Prostate gland (tissue), 2 donors: ENCODE data around the gene ARPC1A. TPM values are rescaled to one million over a fixed set of nuclear protein-coding genes. Genes with fewer than 3 reads are reported as not detected.
"Not testable (repeated sequence)": the region's sequence is repeated elsewhere in the genome, so short reads cannot be mapped to it uniquely, and the experiment has no call there.

Source experiments
- DNase-seq: peaks from one replicate; pipeline ENCODE4 v3.0.0-alpha.2; 2019; ENCODE audit warnings: low spot score
- H3K27ac ChIP-seq, 2 donors: fragments of 200-600 bp; sonication (generic); 2 replicates each; pipeline ENCODE4 v1.5.1; 2017 to 2019
- H3K27me3 ChIP-seq: fragments of 200-600 bp; sonication (generic); replicated peaks from 2 replicates; pipeline ENCODE4 v1.5.1; 2019; ENCODE audit not compliant: insufficient read depth
- H3K36me3 ChIP-seq, 2 donors: fragments of 200-600 bp; sonication (generic); 1 replicate in 1 of 2; 2 replicates in 1 of 2; pipeline versions ENCODE4 v1.5.1 to v1.8.1; 2017 to 2019
- H3K4me1 ChIP-seq: fragments of 200-600 bp; sonication (generic); replicated peaks from 2 replicates; pipeline ENCODE4 v1.5.1; 2019
- H3K4me3 ChIP-seq, 2 donors: fragments of 200-600 bp; sonication (generic); 2 replicates each; pipeline ENCODE4 v1.5.1; 2017 to 2019
- H3K9me3 ChIP-seq: fragments of 200-600 bp; sonication (generic); 2 replicates; pipeline ENCODE4 v1.5.1; 2017
- POLR2A ChIP-seq: fragments of 450-650 bp; IDR thresholded peaks from one replicate; pipeline ENCODE4 v1.6.1; 2016; ENCODE audit warnings: antibody characterized with exemption, mild to moderate bottlenecking
- POLR2AphosphoS5 ChIP-seq: sonication (generic); formaldehyde crosslinking; IDR thresholded peaks from one replicate; pipeline ENCODE4 v1.6.1; 2017; ENCODE audit warnings: antibody characterized with exemption
- WGBS: methylation state at CpG from one replicate; pipeline ENCODE4 v1.1.5; 2018; 5-methylcytosine and 5-hydroxymethylcytosine counted together
- intact Hi-C: fragments of 100-400 bp; cut with DNase I; formaldehyde crosslinking; loops from one replicate; pipeline ENCODE4 v1.14.2; 2022
- total RNA-seq, 2 donors: library from RNA; depleted of rRNA; stranded (reverse); fragments of >200 nt; gene quantifications; one replicate each; pipeline ENCODE4 v1.1.0, GENCODE V29; 2016
- TF ChIP-seq, protein P1 (sequence below), 4 experiments: fragments of 200-600 bp in 2 of 4; fragments of 450-650 bp in 2 of 4; sonication (generic) in 2 of 4; IDR thresholded peaks; 1 replicate in 3 of 4; 2 replicates in 1 of 4; pipeline ENCODE4 v1.5.1; 2016 to 2019; ENCODE audit warnings: antibody characterized with exemption in 4 of 4, mild to moderate bottlenecking in 2 of 4, moderate library complexity in 2 of 4

The ARPC1A gene
- total RNA-seq, 2 donors from 2014 or later: 119 to 136 TPM

DNA sequence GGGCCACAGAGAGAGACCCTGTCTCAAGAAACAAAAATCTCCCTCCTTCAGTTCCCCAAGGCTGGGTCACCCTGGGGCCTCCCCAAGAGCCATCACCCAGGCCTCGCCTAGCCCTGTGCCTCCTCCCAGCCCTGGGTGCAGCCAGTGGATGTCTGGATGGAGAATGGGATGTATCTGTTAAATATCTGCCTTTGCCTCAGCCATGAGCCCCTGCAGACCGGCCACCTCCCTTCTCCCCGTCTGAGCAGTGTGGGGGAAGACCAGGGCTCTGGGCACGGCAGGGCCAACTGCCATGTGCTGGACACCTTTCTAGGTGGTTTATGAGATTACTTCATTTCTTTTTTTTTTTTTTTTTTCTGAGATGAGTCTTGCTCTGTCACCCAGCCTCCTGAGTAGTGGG, 58.8 kb downstream of the ARPC1A start:
- no peaks in the 10 kb centered on the region for H3K27me3 ChIP-seq
- H3K4me1 ChIP-seq: no peaks in the 10 kb centered on the region
- DNase-seq: no peak
- H3K9me3 ChIP-seq: no peaks in the 10 kb centered on the region
- WGBS: 89% methylated on average over 4 of the region's 4 CpGs
- H3K36me3 ChIP-seq: peaks cover 0 to 6% of the 10 kb centered on the region in 2 donors
- intact Hi-C loops: no loop called here
- no peak overlapping the region for H3K4me3 ChIP-seq
- no peak overlapping the region for H3K27ac ChIP-seq
- TF ChIP-seq, protein P1, sequence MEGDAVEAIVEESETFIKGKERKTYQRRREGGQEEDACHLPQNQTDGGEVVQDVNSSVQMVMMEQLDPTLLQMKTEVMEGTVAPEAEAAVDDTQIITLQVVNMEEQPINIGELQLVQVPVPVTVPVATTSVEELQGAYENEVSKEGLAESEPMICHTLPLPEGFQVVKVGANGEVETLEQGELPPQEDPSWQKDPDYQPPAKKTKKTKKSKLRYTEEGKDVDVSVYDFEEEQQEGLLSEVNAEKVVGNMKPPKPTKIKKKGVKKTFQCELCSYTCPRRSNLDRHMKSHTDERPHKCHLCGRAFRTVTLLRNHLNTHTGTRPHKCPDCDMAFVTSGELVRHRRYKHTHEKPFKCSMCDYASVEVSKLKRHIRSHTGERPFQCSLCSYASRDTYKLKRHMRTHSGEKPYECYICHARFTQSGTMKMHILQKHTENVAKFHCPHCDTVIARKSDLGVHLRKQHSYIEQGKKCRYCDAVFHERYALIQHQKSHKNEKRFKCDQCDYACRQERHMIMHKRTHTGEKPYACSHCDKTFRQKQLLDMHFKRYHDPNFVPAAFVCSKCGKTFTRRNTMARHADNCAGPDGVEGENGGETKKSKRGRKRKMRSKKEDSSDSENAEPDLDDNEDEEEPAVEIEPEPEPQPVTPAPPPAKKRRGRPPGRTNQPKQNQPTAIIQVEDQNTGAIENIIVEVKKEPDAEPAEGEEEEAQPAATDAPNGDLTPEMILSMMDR (IDR thresholded peaks at IDR 0.05): no peak
- TF ChIP-seq POLR2AphosphoS5 (no peak), POLR2A (no peak)

DNA sequence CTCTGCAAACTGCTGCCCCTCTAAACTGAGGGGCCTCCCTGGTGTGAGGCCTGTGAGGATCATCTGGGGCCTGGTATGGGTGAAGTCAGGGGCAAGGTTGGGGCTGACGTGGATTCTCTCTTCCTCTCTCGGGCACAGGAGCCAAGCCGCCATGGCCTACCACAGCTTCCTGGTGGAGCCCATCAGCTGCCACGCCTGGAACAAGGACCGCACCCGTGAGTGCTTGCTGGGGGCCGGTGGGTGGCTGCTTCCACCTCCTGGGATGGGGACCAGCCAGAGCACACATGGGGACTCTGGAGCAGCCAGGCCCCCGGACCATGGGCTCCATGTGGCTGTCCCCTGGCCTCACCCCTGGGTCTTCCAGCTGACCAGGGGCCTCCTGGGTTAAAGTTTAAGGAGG, 59.9 kb downstream of the ARPC1A start:
- no peaks in the 10 kb centered on the region for H3K9me3 ChIP-seq
- intact Hi-C loops: no loop called here
- no peak for DNase-seq
- H3K4me1 ChIP-seq: no peaks in the 10 kb centered on the region
- no peak overlapping the region for H3K4me3 ChIP-seq
- H3K27me3 ChIP-seq: no peaks in the 10 kb centered on the region
- H3K27ac ChIP-seq: no peak overlapping the region
- TF ChIP-seq, protein P1 (IDR thresholded peaks at IDR 0.05): no peak
- no peak for TF ChIP-seq POLR2A
- TF ChIP-seq POLR2AphosphoS5: no peak
- WGBS: 82% methylated on average over 6 of the region's 8 CpGs
- H3K36me3 ChIP-seq: peaks cover 0 to 6% of the 10 kb centered on the region in 2 donors

DNA sequence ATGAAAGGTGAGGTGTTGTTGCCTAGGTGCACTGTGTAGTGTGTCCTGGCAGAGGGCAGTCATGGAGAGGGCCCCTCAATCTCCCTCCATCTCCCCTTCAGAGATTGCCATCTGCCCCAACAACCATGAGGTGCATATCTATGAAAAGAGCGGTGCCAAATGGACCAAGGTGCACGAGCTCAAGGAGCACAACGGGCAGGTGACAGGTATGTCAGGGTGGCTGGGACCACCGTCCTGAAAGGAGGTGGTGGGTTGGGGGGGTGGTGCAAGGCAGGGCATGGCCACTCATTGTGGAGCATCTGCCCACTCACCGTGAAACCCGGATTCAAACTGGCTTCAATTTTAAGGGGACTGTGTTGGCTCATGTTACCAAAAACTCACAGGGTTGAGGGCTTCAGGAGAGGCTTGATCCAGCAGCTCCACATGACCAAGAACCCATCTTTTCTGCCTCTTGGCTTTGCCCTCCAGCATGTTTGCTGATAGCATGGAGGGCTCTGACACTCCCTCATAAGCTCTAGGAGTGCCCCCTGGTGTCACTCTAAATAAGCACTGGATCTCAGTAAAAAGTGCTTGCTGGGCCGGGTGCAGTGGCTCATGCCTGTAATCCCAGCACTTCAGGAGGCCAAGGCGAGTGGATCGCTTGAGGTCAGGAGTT, 61.0 kb downstream of the ARPC1A start:
- no peaks in the 10 kb centered on the region for H3K9me3 ChIP-seq
- no peak for DNase-seq
- H3K4me3 ChIP-seq: no peak overlapping the region
- intact Hi-C loops: no loop called here
- peaks cover 0 to 6% of the 10 kb centered on the region in 2 donors for H3K36me3 ChIP-seq
- H3K27ac ChIP-seq: no peak overlapping the region
- H3K27me3 ChIP-seq: no peaks in the 10 kb centered on the region
- TF ChIP-seq POLR2AphosphoS5 (no peak), POLR2A (no peak)
- TF ChIP-seq, protein P1 (IDR thresholded peaks at IDR 0.05): peak in 1 of 4 experiments; percentile 6
- H3K4me1 ChIP-seq: no peaks in the 10 kb centered on the region
- 93% methylated on average over 9 of the region's 9 CpGs for WGBS

DNA sequence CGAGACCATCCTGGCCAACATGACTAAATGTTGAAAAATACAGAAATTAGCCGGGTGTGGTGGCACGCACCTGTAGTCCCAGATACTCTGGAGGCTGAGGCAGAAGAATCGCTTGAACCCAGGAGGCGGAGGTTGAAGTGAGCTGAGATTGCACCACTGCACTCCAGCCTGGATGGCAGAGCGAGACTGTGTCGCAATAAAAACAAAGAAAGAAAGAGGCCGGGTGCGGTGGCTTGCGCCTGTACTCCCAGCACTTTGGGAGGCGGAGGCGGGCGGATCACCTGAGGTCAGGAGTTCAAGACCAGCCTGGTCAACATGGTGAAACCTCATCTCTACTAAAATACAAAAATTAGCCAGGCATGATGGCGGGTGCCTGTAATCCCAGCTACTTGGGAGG, 61.5 kb downstream of the ARPC1A start:
- H3K4me3 ChIP-seq, H3K27me3 ChIP-seq, H3K4me1 ChIP-seq, H3K9me3 ChIP-seq, DNase-seq, intact Hi-C loops, H3K27ac ChIP-seq, H3K36me3 ChIP-seq: not testable (repeated sequence)
- 94% methylated on average over 14 of the region's 14 CpGs for WGBS

DNA sequence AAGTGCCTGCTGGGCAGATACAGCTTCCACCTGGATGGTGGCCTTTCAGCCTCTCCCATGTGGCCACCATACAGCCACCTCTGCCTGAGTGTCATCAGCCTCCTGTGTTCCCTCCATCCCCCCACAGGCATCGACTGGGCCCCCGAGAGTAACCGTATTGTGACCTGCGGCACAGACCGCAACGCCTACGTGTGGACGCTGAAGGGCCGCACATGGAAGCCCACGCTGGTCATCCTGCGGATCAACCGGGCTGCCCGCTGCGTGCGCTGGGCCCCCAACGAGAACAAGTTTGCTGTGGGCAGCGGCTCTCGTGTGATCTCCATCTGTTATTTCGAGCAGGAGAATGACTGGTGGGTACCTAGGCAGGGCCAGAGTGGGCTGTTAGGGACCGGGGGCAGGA, 62.2 kb downstream of the ARPC1A start:
- Histone ChIP-seq H3K27ac (no peak overlapping the region), H3K36me3 (peaks cover 0 to 6% of the 10 kb centered on the region in 2 donors), H3K9me3 (no peaks in the 10 kb centered on the region), H3K27me3 (no peaks in the 10 kb centered on the region), H3K4me1 (no peaks in the 10 kb centered on the region), H3K4me3 (no peak overlapping the region)
- no peak for DNase-seq
- TF ChIP-seq POLR2AphosphoS5 (no peak), POLR2A (no peak)
- TF ChIP-seq, protein P1 (IDR thresholded peaks at IDR 0.05): no peak
- 93% methylated on average over 20 of the region's 20 CpGs for WGBS
- intact Hi-C loops: no loop called here
